Adrenal gland (tissue), 12 donors: Measurements from ENCODE around the gene LRRK1. TPM values are rescaled to one million over a fixed set of nuclear protein-coding genes. Genes with fewer than 3 reads are reported as not detected.
"Not testable (repeated sequence)": the region's sequence is repeated elsewhere in the genome, so short reads cannot be mapped to it uniquely, and the experiment has no call there.

Experiments
- DNase-seq, 7 donors: peaks; one replicate each; pipeline ENCODE4 v3.0.0-alpha.2; 2019 to 2020
- H3K27ac ChIP-seq, 5 donors: fragments of 200-600 bp; sonication (generic) in 4 of 5; 1 replicate in 3 of 5; 2 replicates in 2 of 5; pipeline versions ENCODE4 v1.5.1 to v1.8.0; 2016 to 2020; ENCODE audit warnings: mild to moderate bottlenecking in 1 of 5
- H3K27me3 ChIP-seq: fragments of 200-600 bp; 2 replicates; pipeline ENCODE4 v1.8.0; 2021
- H3K36me3 ChIP-seq, 2 donors: fragments of 200-600 bp; replicated peaks in 1 of 2; 1 replicate in 1 of 2; 2 replicates in 1 of 2; pipeline versions ENCODE4 v1.5.1 to v1.8.0; 2018 to 2022
- H3K4me1 ChIP-seq, 2 donors: fragments of 200-600 bp; replicated peaks in 1 of 2; 1 replicate in 1 of 2; 2 replicates in 1 of 2; pipeline versions ENCODE4 v1.5.1 to v1.8.0; 2018 to 2021
- H3K4me3 ChIP-seq, 4 donors: fragments of 200-600 bp; sonication (generic) in 3 of 4; one replicate each; pipeline ENCODE4 v1.5.1; 2016 to 2018
- H3K9me3 ChIP-seq, 3 donors: fragments of 200-600 bp; sonication (generic) in 1 of 3; replicated peaks in 1 of 3; 1 replicate in 2 of 3; 2 replicates in 1 of 3; pipeline versions ENCODE4 v1.5.1 to v1.8.0; 2016 to 2021
- CTCF ChIP-seq, 6 experiments: fragments of 450-650 bp in 4 of 6; fragments of 200-600 bp in 2 of 6; sonication (generic) in 1 of 6; IDR thresholded peaks; 1 replicate in 5 of 6; 2 replicates in 1 of 6; pipeline versions ENCODE4 v1.5.1 to v1.8.0; 2016 to 2021; ENCODE audit warnings: antibody characterized with exemption in 6 of 6, mild to moderate bottlenecking in 2 of 6, moderate library complexity in 1 of 6
- POLR2A ChIP-seq, 2 donors: fragments of 450-650 bp; IDR thresholded peaks; one replicate each; pipeline ENCODE4 v1.6.1; 2017; ENCODE audit warnings: antibody characterized with exemption in 2 of 2, mild to moderate bottlenecking in 2 of 2, moderate library complexity in 1 of 2
- WGBS, 4 donors: extraction: QIAGEN DNeasy Blood & Tissue Kit in 2 of 4; methylation state at CpG; one replicate each; pipeline versions ENCODE4 v1.1.5 to v1.1.7; 2013 to 2017; 5-methylcytosine and 5-hydroxymethylcytosine counted together
- intact Hi-C, 2 donors: fragments of 100-400 bp; cut with DNase I; formaldehyde crosslinking; loops; one replicate each; pipeline versions ENCODE4 v1.14.1 to v1.15.0; 2022 to 2023
- polyA plus RNA-seq, 3 donors: library from polyadenylated mRNA; stranded (reverse); fragments of 200-250 nt in 2 of 3; fragments of 350-450 nt in 1 of 3; fragmentation: Illumina TruSeq in 1 of 3; extraction: RNeasy Lipid Tissue Mini Kit (QIAGEN cat#74804) in 1 of 3; gene quantifications; one replicate each; pipeline ENCODE4 v1.2.3, GENCODE V29; 2013 to 2014
- total RNA-seq, 9 donors: library from RNA; depleted of rRNA in 4 of 9; stranded (reverse); fragments of >200 nt in 4 of 9; fragments of 120-200 nt in 1 of 9; fragmentation: NEBNext Ultra II Directional in 1 of 9; extraction: Animal tissue kit (Norgen Biotek cat#: 25700) in 1 of 9; gene quantifications; one replicate each; pipeline versions ENCODE4 v1.1.0 to v1.2.4, GENCODE V29; 2013 to 2023
- donor health status: healthy with polysubstance abuse.
- donor health status: Bipolar disorder and iron deficiency.
- donor health status: DM: yes; HTN: yes; CAD: no.
- donor health status: DM: no; HTN: no; CAD: no.
- donor health status: DM: no; HTN: no; CAD: no.
- donor health status: DM: yes; HTN: yes; CAD: no.

LRRK1 gene
- total and polyA plus RNA-seq, 12 donors, result 0.44 to 13.1 (median 7.7) TPM

- H3K27me3 ChIP-seq, result no peaks in the 10 kb centered on the region
- DNase-seq, result peak in 1 of 7 donors; percentile 32
- H3K27ac ChIP-seq, result peak overlapping the region in 4 of 5 donors; percentile 19 to 91 (median 56)
- 54 to 65% (median 61%) methylated on average over 6 of the region's 6 CpGs for WGBS, 4 donors
- no peak for TF ChIP-seq CTCF (IDR thresholded peaks at IDR 0.05)
- TF ChIP-seq POLR2A (IDR thresholded peaks at IDR 0.05), result no peak
- no peaks in the 10 kb centered on the region for H3K9me3 ChIP-seq
- H3K4me1 ChIP-seq, result peaks cover 0 to 14% of the 10 kb centered on the region in 2 donors
- H3K4me3 ChIP-seq, result no peak overlapping the region
- intact Hi-C loops, result no loop called here
- H3K36me3 ChIP-seq, result no peaks in the 10 kb centered on the region
Measured at GRCh38 chr15:101070502-101071273, 151.5 kb downstream of the LRRK1 start.

- H3K27ac ChIP-seq, result peak overlapping the region in 1 of 5 donors; percentile 88
- WGBS, 4 donors, result 96 to 99% (median 98%) methylated on average over 10 of the region's 10 CpGs
- intact Hi-C loops, result no loop called here
- TF ChIP-seq CTCF (IDR thresholded peaks at IDR 0.05) (no peak), POLR2A (IDR thresholded peaks at IDR 0.05) (no peak)
- no peaks in the 10 kb centered on the region for H3K36me3 ChIP-seq
- H3K4me3 ChIP-seq, result no peak overlapping the region
- DNase-seq, result no peak
- no peaks in the 10 kb centered on the region for H3K27me3 ChIP-seq
- H3K4me1 ChIP-seq, result peaks cover 0 to 14% of the 10 kb centered on the region in 2 donors
- no peaks in the 10 kb centered on the region for H3K9me3 ChIP-seq
Measured at GRCh38 chr15:101071651-101072050, 152.5 kb downstream of the LRRK1 start.

GRCh38 chr15:101072235-101072634 is 153.1 kb downstream of the LRRK1 start:
- Histone ChIP-seq H3K27ac (peak overlapping the region in 1 of 5 donors; percentile 88), H3K4me1 (peaks cover 0 to 14% of the 10 kb centered on the region in 2 donors)
- intact Hi-C loops, DNase-seq, H3K36me3 ChIP-seq, H3K27me3 ChIP-seq, H3K9me3 ChIP-seq, H3K4me3 ChIP-seq: not testable (repeated sequence)
- 93 to 97% (median 96%) methylated on average over 4 of the region's 4 CpGs for WGBS, 4 donors

- H3K36me3 ChIP-seq, H3K27me3 ChIP-seq, H3K4me1 ChIP-seq, DNase-seq, H3K27ac ChIP-seq, H3K9me3 ChIP-seq, intact Hi-C loops, H3K4me3 ChIP-seq: not testable (repeated sequence)
- WGBS, 4 donors, result 87 to 92% (median 90%) methylated on average over 15 of the region's 15 CpGs
Measured at GRCh38 chr15:101077806-101078668, 158.9 kb downstream of the LRRK1 start.

- Histone ChIP-seq H3K4me1 (no peaks in the 10 kb centered on the region), H3K27ac (no peak overlapping the region), H3K27me3 (no peaks in the 10 kb centered on the region), H3K36me3 (no peaks in the 10 kb centered on the region), H3K4me3 (no peak overlapping the region), H3K9me3 (no peaks in the 10 kb centered on the region)
- 83 to 94% (median 90%) methylated on average over 4 to 16 of the region's 16 CpGs for WGBS, 4 donors
- DNase-seq, result no peak
- no peak for TF ChIP-seq POLR2A (IDR thresholded peaks at IDR 0.05)
- no peak for TF ChIP-seq CTCF (IDR thresholded peaks at IDR 0.05)
- intact Hi-C loops, result no loop called here
Measured at GRCh38 chr15:101078669-101079323, 159.6 kb downstream of the LRRK1 start.
